ENCODE data around the gene KCTD16. TPM values are rescaled to one million over a fixed set of nuclear protein-coding genes. Genes with fewer than 3 reads are reported as not detected.

Gene KCTD16
- polyA plus RNA-seq, 1 of the 3 experiments (the other 2 are of a cell fraction), result 0.03 TPM

- no peak for TF ChIP-seq RCOR1 (IDR thresholded peaks at IDR 0.05; ENCODE audit: low read length)
- TF ChIP-seq, protein P1, sequence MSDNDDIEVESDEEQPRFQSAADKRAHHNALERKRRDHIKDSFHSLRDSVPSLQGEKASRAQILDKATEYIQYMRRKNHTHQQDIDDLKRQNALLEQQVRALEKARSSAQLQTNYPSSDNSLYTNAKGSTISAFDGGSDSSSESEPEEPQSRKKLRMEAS (IDR thresholded peaks at IDR 0.05; ENCODE audit: low read depth), result no peak
- no peak for TF ChIP-seq PBX3 (IDR thresholded peaks at IDR 0.05)
- Histone ChIP-seq H3F3A (replicated peaks; ENCODE audit: insufficient read depth) (no peaks in the 10 kb centered on the region), H2AFZ (ENCODE audit: low read depth) (no peak overlapping the region), H3K36me3 (replicated peaks in 1 of 2; ENCODE audit: control insufficient read depth in 1 of 2, insufficient read depth in 2 of 2, low read length in 1 of 2) (no peaks in the 10 kb centered on the region), H3K4me2 (no peak overlapping the region), H3K4me3 (ENCODE audit: low read depth in 2 of 2, low read length in 1 of 2) (no peak overlapping the region), H3K27me3 (ENCODE audit: insufficient read depth) (no peaks in the 10 kb centered on the region), H3K27ac (ENCODE audit: low read depth in 2 of 2, low read length in 1 of 2) (no peak overlapping the region), H4K20me1 (ENCODE audit: insufficient read depth) (no peaks in the 10 kb centered on the region), H3K4me1 (ENCODE audit: control insufficient read depth in 1 of 2, insufficient read depth in 2 of 2, low read depth in 1 of 2, low read length in 1 of 2) (peaks cover 0 to 12% of the 10 kb centered on the region in 2 experiments; a peak in 1 of 4 replicates), H3K79me2 (ENCODE audit: insufficient read depth) (no peaks in the 10 kb centered on the region), H3K9me2 (no peaks in the 10 kb centered on the region), H3K9me3 (no peaks in the 10 kb centered on the region), H3K9ac (no peak overlapping the region)
- no peak for DNase-seq
- ChIA-PET CTCF (interaction anchor here (1.3 kb wide), 1 partner anchor 21 kb away, joined by 3 read pairs; no protein-coding TSS in a partner anchor), POLR2A (no interaction called here)
- WGBS (ENCODE audit: low lambda C conversion rate), result 67% methylated on average over 1 of the region's 1 CpG
Measured at GRCh38 chr5:144404672-144405071, 234.0 kb downstream of the KCTD16 start.

- H3K27me3 ChIP-seq (ENCODE audit: insufficient read depth), result no peaks in the 10 kb centered on the region
- H4K20me1 ChIP-seq (ENCODE audit: insufficient read depth), result no peaks in the 10 kb centered on the region
- no peaks in the 10 kb centered on the region for H3K9me3 ChIP-seq
- WGBS (ENCODE audit: low lambda C conversion rate), result 87% methylated on average over 3 of the region's 3 CpGs
- no peak for TF ChIP-seq CHD2 (IDR thresholded peaks at IDR 0.05; ENCODE audit: low read length, partially characterized antibody)
- DNase-seq, result no peak
- no peaks in the 10 kb centered on the region for H3K79me2 ChIP-seq (ENCODE audit: insufficient read depth)
- no peak overlapping the region for H3K9ac ChIP-seq
- H2AFZ ChIP-seq (ENCODE audit: low read depth), result no peak overlapping the region
- H3K4me2 ChIP-seq, result no peak overlapping the region
- H3F3A ChIP-seq (replicated peaks; ENCODE audit: insufficient read depth), result no peaks in the 10 kb centered on the region
- H3K27ac ChIP-seq (ENCODE audit: low read depth in 2 of 2, low read length in 1 of 2), result no peak overlapping the region
- no peak overlapping the region for H3K4me3 ChIP-seq (ENCODE audit: low read depth in 2 of 2, low read length in 1 of 2)
- POLR2A ChIA-PET, result no interaction called here
- CTCF ChIA-PET, result no interaction called here
- no peaks in the 10 kb centered on the region for H3K9me2 ChIP-seq
- no peaks in the 10 kb centered on the region for H3K36me3 ChIP-seq (replicated peaks in 1 of 2; ENCODE audit: control insufficient read depth in 1 of 2, insufficient read depth in 2 of 2, low read length in 1 of 2)
- H3K4me1 ChIP-seq (ENCODE audit: control insufficient read depth in 1 of 2, insufficient read depth in 2 of 2, low read depth in 1 of 2, low read length in 1 of 2), result peaks cover 0 to 9% of the 10 kb centered on the region in 2 experiments; a peak in 1 of 4 replicates
Measured at GRCh38 chr5:144405991-144406390, 235.3 kb downstream of the KCTD16 start.

DNA sequence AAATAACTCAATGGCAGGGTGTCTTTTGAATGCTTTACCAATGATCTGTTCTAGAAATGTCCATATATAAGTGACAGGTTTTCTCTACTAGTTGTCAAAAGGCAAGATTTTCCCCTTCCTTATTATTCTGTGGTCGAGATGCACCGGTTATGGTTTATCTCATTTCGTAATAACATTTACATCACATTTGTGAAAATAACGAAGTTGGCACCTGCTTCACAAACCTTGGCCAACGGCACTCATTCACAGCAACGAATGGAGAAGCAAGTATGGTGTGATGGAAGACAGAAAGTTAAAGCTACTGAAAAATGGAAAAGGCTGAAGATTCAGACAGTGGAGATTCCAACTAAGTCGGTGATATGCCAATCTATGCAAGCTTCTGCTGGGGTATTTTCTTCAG is 235.8 kb downstream of the KCTD16 start:
- POLR2A ChIA-PET, result no interaction called here
- no peak overlapping the region for H3K4me3 ChIP-seq (ENCODE audit: low read depth in 2 of 2, low read length in 1 of 2)
- H3K4me2 ChIP-seq, result no peak overlapping the region
- CTCF ChIA-PET, result no interaction called here
- TF ChIP-seq RXRA (IDR thresholded peaks at IDR 0.05; ENCODE audit: borderline replicate concordance, low read depth) (no peak), EP300 (IDR thresholded peaks at IDR 0.05; ENCODE audit: borderline replicate concordance in 1 of 2, low read depth in 1 of 2, low read length in 1 of 2) (no peak), SMC3 (IDR thresholded peaks at IDR 0.05; ENCODE audit: low read depth, low read length) (no peak), TEAD4 (IDR thresholded peaks at IDR 0.05; ENCODE audit: borderline replicate concordance, insufficient read depth) (no peak), RAD21 (IDR thresholded peaks at IDR 0.05; ENCODE audit: low read length) (no peak), FOXM1 (IDR thresholded peaks at IDR 0.05; ENCODE audit: low read depth) (no peak), USF2 (IDR thresholded peaks at IDR 0.05; ENCODE audit: borderline replicate concordance, low read depth, low read length) (no peak), MEF2A (IDR thresholded peaks at IDR 0.05; ENCODE audit: borderline replicate concordance, low read depth) (no peak), RFX5 (IDR thresholded peaks at IDR 0.05; ENCODE audit: low read length) (no peak), FOXJ3 (CRISPR knock-in tag; IDR thresholded peaks at IDR 0.05) (no peak), POLR2AphosphoS5 (IDR thresholded peaks at IDR 0.05; ENCODE audit: low read depth, low read length) (no peak), GATA2 (CRISPR knock-in tag; IDR thresholded peaks at IDR 0.05) (no peak)
- no peak overlapping the region for H3K27ac ChIP-seq (ENCODE audit: low read depth in 2 of 2, low read length in 1 of 2)
- no peaks in the 10 kb centered on the region for H3F3A ChIP-seq (replicated peaks; ENCODE audit: insufficient read depth)
- WGBS (ENCODE audit: low lambda C conversion rate), result 48% methylated on average over 7 of the region's 7 CpGs
- no peaks in the 10 kb centered on the region for H3K9me2 ChIP-seq
- DNase-seq, result no peak
- no peaks in the 10 kb centered on the region for H4K20me1 ChIP-seq (ENCODE audit: insufficient read depth)
- H2AFZ ChIP-seq (ENCODE audit: low read depth), result no peak overlapping the region
- no peaks in the 10 kb centered on the region for H3K9me3 ChIP-seq
- no peaks in the 10 kb centered on the region for H3K79me2 ChIP-seq (ENCODE audit: insufficient read depth)
- no peaks in the 10 kb centered on the region for H3K27me3 ChIP-seq (ENCODE audit: insufficient read depth)
- H3K9ac ChIP-seq, result no peak overlapping the region
- H3K4me1 ChIP-seq (ENCODE audit: control insufficient read depth in 1 of 2, insufficient read depth in 2 of 2, low read depth in 1 of 2, low read length in 1 of 2), result peaks cover 0 to 9% of the 10 kb centered on the region in 2 experiments; a peak in 1 of 4 replicates
- H3K36me3 ChIP-seq (replicated peaks in 1 of 2; ENCODE audit: control insufficient read depth in 1 of 2, insufficient read depth in 2 of 2, low read length in 1 of 2), result no peaks in the 10 kb centered on the region

All from SK-N-SH (cell line).